Smooth muscle cell (in vitro differentiated cells): ENCODE measurements around the gene OVOL1. TPM values are rescaled to one million over a fixed set of nuclear protein-coding genes. Genes with fewer than 3 reads are reported as not detected.

Experiments used
- DNase-seq: peaks from one replicate; lab custom pipeline; 2025; ENCODE audit not compliant: unreplicated experiment; lab: John Stamatoyannopoulos, UW
- H2AFZ ChIP-seq: fragments of 200-600 bp; sonication (generic); 2 replicates; pipeline ENCODE4 v1.6.0; 2016; ENCODE audit warnings: antibody characterized with exemption, low read depth, mild to moderate bottlenecking
- H3F3A ChIP-seq: fragments of 200-600 bp; sonication (generic); 2 replicates; pipeline ENCODE4 v1.6.0; 2017; ENCODE audit warnings: antibody characterized with exemption, low read depth
- H3K27ac ChIP-seq: fragments of 200-600 bp; sonication (generic); 2 replicates; pipeline ENCODE4 v1.5.1; 2016; ENCODE audit warnings: low read depth, mild to moderate bottlenecking
- H3K27me3 ChIP-seq: fragments of 200-600 bp; sonication (generic); 2 replicates; pipeline ENCODE4 v1.6.1; 2016; ENCODE audit warnings: low read depth, mild to moderate bottlenecking
- H3K36me3 ChIP-seq: fragments of 200-600 bp; sonication (generic); 2 replicates; pipeline ENCODE4 v1.5.1; 2016; ENCODE audit warnings: low read depth
- H3K4me1 ChIP-seq: fragments of 200-600 bp; sonication (generic); 2 replicates; pipeline ENCODE4 v1.5.1; 2016; ENCODE audit warnings: low read depth
- H3K4me2 ChIP-seq: fragments of 200-600 bp; sonication (generic); 2 replicates; pipeline ENCODE4 v1.6.0; 2016; ENCODE audit warnings: mild to moderate bottlenecking
- H3K4me3 ChIP-seq: fragments of 200-600 bp; sonication (generic); 2 replicates; pipeline ENCODE4 v1.5.1; 2016; ENCODE audit warnings: mild to moderate bottlenecking
- H3K79me2 ChIP-seq: fragments of 200-600 bp; sonication (generic); 2 replicates; pipeline ENCODE4 v1.6.0; 2016; ENCODE audit warnings: low read depth, mild to moderate bottlenecking
- H3K9ac ChIP-seq: fragments of 200-600 bp; sonication (generic); 2 replicates; pipeline ENCODE4 v1.6.0; 2016; ENCODE audit warnings: low read depth
- H3K9me3 ChIP-seq: fragments of 200-600 bp; sonication (generic); replicated peaks from 2 replicates; pipeline ENCODE4 v1.5.1; 2016; ENCODE audit warnings: low read depth
- H4K20me1 ChIP-seq: fragments of 200-600 bp; sonication (generic); 2 replicates; pipeline ENCODE4 v1.6.0; 2016; ENCODE audit warnings: low read depth
- CTCF ChIP-seq: fragments of 200-600 bp; sonication (generic); IDR thresholded peaks from 2 replicates; pipeline ENCODE4 v1.5.1; 2017; ENCODE audit warnings: borderline replicate concordance, mild to moderate bottlenecking, antibody characterized with exemption; ENCODE audit not compliant: insufficient read depth, poor library complexity, severe bottlenecking
- WGBS: methylation state at CpG from one replicate; pipeline ENCODE4 v1.1.7; 2016; ENCODE audit warnings: low lambda C conversion rate; 5-methylcytosine and 5-hydroxymethylcytosine counted together
- polyA plus RNA-seq: library from polyadenylated mRNA; unstranded; fragments of >200 nt; fragmentation: Nextera tagmentation; extraction: Ambion mirVana; gene quantifications from 2 replicates; pipeline ENCODE4 v1.2.1, GENCODE V29; 2016
- total RNA-seq: library from RNA; depleted of rRNA; stranded (reverse); fragments of >200 nt; gene quantifications from 2 replicates; pipeline ENCODE4 v1.2.3, GENCODE V29; 2014

The OVOL1 gene
- total and polyA plus RNA-seq, 2 experiments from 2014 or later = 3.1 to 7.8 TPM

- no peaks in the 10 kb centered on the region for H3F3A ChIP-seq
- no peak overlapping the region for H3K27ac ChIP-seq
- H3K9ac ChIP-seq = no peak overlapping the region
- H3K36me3 ChIP-seq = no peaks in the 10 kb centered on the region
- no peak for TF ChIP-seq CTCF
- H3K4me1 ChIP-seq = peaks cover 14% of the 10 kb centered on the region
- no peaks in the 10 kb centered on the region for H3K27me3 ChIP-seq
- WGBS = 56% methylated on average over 6 of the region's 6 CpGs
- H3K4me3 ChIP-seq = peak overlapping the region; percentile 73
- no peak overlapping the region for H2AFZ ChIP-seq
- no peaks in the 10 kb centered on the region for H4K20me1 ChIP-seq
- no peak for DNase-seq
- no peaks in the 10 kb centered on the region for H3K79me2 ChIP-seq
- no peaks in the 10 kb centered on the region for H3K9me3 ChIP-seq
- peak overlapping the region; percentile 90 for H3K4me2 ChIP-seq
Measured at GRCh38 chr11:65834202-65834601, 47.3 kb downstream of the OVOL1 start.

DNA sequence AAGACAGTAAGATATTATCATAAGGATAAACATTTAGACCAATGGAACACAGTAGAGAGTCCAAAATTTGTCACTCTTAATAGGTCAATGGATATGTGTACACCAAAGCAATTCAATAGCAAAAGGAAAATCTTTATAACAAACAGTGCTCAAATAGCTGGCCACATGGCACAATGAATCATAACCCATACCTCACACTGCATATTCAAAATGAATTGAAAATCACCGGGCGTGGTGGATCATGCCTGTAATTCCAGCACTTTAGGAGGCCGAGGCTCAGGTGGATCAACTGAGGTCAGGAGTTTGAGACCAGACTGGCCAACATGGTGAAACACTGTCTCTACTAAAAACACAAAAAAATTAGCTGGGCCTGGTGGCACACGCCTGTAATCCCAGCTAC lies 55.3 kb downstream of the OVOL1 start:
- Histone ChIP-seq H3K36me3 (no peaks in the 10 kb centered on the region), H3K4me2 (no peak overlapping the region), H3K4me1 (no peaks in the 10 kb centered on the region), H3K27ac (no peak overlapping the region), H3K9me3 (no peaks in the 10 kb centered on the region), H3K9ac (no peak overlapping the region), H3F3A (no peaks in the 10 kb centered on the region), H3K4me3 (no peak overlapping the region), H2AFZ (no peak overlapping the region), H4K20me1 (no peaks in the 10 kb centered on the region), H3K27me3 (no peaks in the 10 kb centered on the region), H3K79me2 (no peaks in the 10 kb centered on the region)
- 96% methylated on average over 4 of the region's 4 CpGs for WGBS
- DNase-seq = no peak
- no peak for TF ChIP-seq CTCF

DNA sequence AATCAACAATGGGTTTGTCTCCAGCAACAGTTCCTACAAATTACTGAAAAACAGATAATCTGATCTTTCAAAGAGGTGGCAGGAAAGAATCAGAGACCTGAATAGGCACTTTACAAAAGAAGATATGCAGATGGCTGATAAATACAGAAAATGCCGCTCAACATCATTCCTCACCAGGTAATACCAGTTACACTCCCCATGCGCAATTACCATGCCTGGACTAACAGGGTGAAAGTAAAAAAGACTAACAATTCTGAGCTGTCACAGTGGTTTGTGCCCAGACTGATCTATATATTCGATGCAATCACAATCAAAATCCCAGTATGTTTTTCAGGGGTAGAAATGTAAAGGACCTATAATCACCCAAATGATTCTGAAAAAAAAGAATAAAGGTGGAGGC lies 56.9 kb downstream of the OVOL1 start:
- H3K27me3 ChIP-seq = no peaks in the 10 kb centered on the region
- no peaks in the 10 kb centered on the region for H3K9me3 ChIP-seq
- DNase-seq = no peak
- no peak for TF ChIP-seq CTCF
- H3K4me2 ChIP-seq = no peak overlapping the region
- no peaks in the 10 kb centered on the region for H3F3A ChIP-seq
- no peak overlapping the region for H3K9ac ChIP-seq
- H3K79me2 ChIP-seq = no peaks in the 10 kb centered on the region
- no peak overlapping the region for H3K27ac ChIP-seq
- no peaks in the 10 kb centered on the region for H4K20me1 ChIP-seq
- 81% methylated on average over 3 of the region's 3 CpGs for WGBS
- H3K36me3 ChIP-seq = no peaks in the 10 kb centered on the region
- no peak overlapping the region for H2AFZ ChIP-seq
- H3K4me1 ChIP-seq = no peaks in the 10 kb centered on the region
- H3K4me3 ChIP-seq = no peak overlapping the region

DNA sequence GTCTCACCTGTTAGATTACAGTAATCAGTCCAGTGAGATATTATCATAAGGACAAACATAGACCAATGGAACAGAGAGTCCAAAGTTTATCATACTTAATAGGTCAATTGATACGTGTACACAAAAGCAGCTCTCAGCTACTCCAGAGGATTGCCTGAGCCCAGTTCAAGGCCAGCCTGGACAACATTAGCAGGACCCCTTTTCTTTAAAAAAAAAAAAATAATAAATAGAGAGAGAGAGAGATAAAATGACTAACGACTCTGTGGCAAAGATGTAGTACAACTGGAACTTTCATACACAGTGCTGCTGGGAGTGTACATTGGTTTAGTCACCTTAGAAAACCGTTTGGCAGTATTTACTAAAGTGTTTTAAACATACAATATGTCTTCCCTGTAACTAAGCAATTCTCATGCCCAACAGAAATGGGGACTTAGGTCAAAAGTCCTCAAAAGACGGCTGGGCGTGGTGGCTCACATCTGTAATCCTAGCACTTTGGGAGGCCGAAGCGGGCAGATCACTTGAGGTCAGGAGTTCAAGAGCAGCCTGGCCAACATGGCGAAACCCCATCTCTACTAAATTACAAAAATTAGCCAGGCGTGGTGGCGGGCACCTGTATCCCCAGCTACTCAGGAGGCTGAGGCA lies 57.5 kb downstream of the OVOL1 start:
- WGBS = 90% methylated on average over 10 of the region's 10 CpGs
- no peak overlapping the region for H3K9ac ChIP-seq
- no peaks in the 10 kb centered on the region for H3K36me3 ChIP-seq
- no peaks in the 10 kb centered on the region for H3K27me3 ChIP-seq
- H3K4me1 ChIP-seq = no peaks in the 10 kb centered on the region
- no peaks in the 10 kb centered on the region for H3K9me3 ChIP-seq
- H4K20me1 ChIP-seq = no peaks in the 10 kb centered on the region
- no peak overlapping the region for H2AFZ ChIP-seq
- no peak overlapping the region for H3K4me2 ChIP-seq
- H3K79me2 ChIP-seq = no peaks in the 10 kb centered on the region
- DNase-seq = no peak
- no peak for TF ChIP-seq CTCF
- H3K27ac ChIP-seq = no peak overlapping the region
- H3F3A ChIP-seq = no peaks in the 10 kb centered on the region
- no peak overlapping the region for H3K4me3 ChIP-seq

Other genes starting within 250 kb of the OVOL1 start
- 33.6 TPM in 2 replicates for gene LTBP3, start 228.7 kb upstream of the OVOL1 start, total RNA-seq
- 46.4 and 53.9 TPM in 2 replicates for gene LTBP3, start 228.7 kb upstream of the OVOL1 start, polyA plus RNA-seq
- gene ZNRD2, start 216.6 kb upstream of the OVOL1 start, total RNA-seq = 45.9 and 55.5 TPM in 2 replicates
- gene ZNRD2, start 216.6 kb upstream of the OVOL1 start, polyA plus RNA-seq = 105 and 108 TPM in 2 replicates
- gene FAM89B, start 214.5 kb upstream of the OVOL1 start, total RNA-seq = 51.4 and 63.9 TPM in 2 replicates
- gene FAM89B, start 214.5 kb upstream of the OVOL1 start, polyA plus RNA-seq = 174 TPM in 2 replicates
- gene EHBP1L1, start 211.0 kb upstream of the OVOL1 start, total RNA-seq = 5.1 and 14.0 TPM in 2 replicates
- 28.4 and 29.5 TPM in 2 replicates for gene EHBP1L1, start 211.0 kb upstream of the OVOL1 start, polyA plus RNA-seq
- gene KCNK7, start 191.3 kb upstream of the OVOL1 start, total RNA-seq = 1.7 TPM in 1 of 2 replicates, not detected in the other
- not detected in 2 replicates for gene KCNK7, start 191.3 kb upstream of the OVOL1 start, polyA plus RNA-seq
- gene MAP3K11, start 172.8 kb upstream of the OVOL1 start, total RNA-seq = 14.9 and 15.0 TPM in 2 replicates
- 17.3 and 29.7 TPM in 2 replicates for gene MAP3K11, start 172.8 kb upstream of the OVOL1 start, polyA plus RNA-seq
- gene PCNX3, start 171.3 kb upstream of the OVOL1 start, total RNA-seq = 12.0 and 17.5 TPM in 2 replicates
- 18.3 and 20.7 TPM in 2 replicates for gene PCNX3, start 171.3 kb upstream of the OVOL1 start, polyA plus RNA-seq
- gene SIPA1, start 149.0 kb upstream of the OVOL1 start, total RNA-seq = 9.8 and 15.9 TPM in 2 replicates
- 63.8 and 67.6 TPM in 2 replicates for gene SIPA1, start 149.0 kb upstream of the OVOL1 start, polyA plus RNA-seq
- gene RELA, start 124.1 kb upstream of the OVOL1 start, total RNA-seq = 41.7 and 48.1 TPM in 2 replicates
- 82.8 and 98.4 TPM in 2 replicates for gene RELA, start 124.1 kb upstream of the OVOL1 start, polyA plus RNA-seq
- gene KAT5, start 74.8 kb upstream of the OVOL1 start, total RNA-seq = 37.0 and 40.1 TPM in 2 replicates
- gene KAT5, start 74.8 kb upstream of the OVOL1 start, polyA plus RNA-seq = 38.8 and 45.1 TPM in 2 replicates
- gene RNASEH2C, start 66.3 kb upstream of the OVOL1 start, total RNA-seq = 20.9 and 30.0 TPM in 2 replicates
- 51.7 and 56.8 TPM in 2 replicates for gene RNASEH2C, start 66.3 kb upstream of the OVOL1 start, polyA plus RNA-seq
- gene AP5B1, start 6.1 kb upstream of the OVOL1 start, total RNA-seq = 5.4 and 6.2 TPM in 2 replicates
- gene AP5B1, start 6.1 kb upstream of the OVOL1 start, polyA plus RNA-seq = 7.7 and 11.6 TPM in 2 replicates
- 0.63 and 1.2 TPM in 2 replicates for gene SNX32, start 46.9 kb downstream of the OVOL1 start, total RNA-seq
- gene SNX32, start 46.9 kb downstream of the OVOL1 start, polyA plus RNA-seq = 1.1 and 3.3 TPM in 2 replicates
- gene CFL1, start 71.1 kb downstream of the OVOL1 start, total RNA-seq = 1,233 and 1,255 TPM in 2 replicates
- gene CFL1, start 71.1 kb downstream of the OVOL1 start, polyA plus RNA-seq = 3,052 and 3,080 TPM in 2 replicates
- 21.7 and 35.1 TPM in 2 replicates for gene MUS81, start 73.4 kb downstream of the OVOL1 start, total RNA-seq
- 39.6 and 61.1 TPM in 2 replicates for gene MUS81, start 73.4 kb downstream of the OVOL1 start, polyA plus RNA-seq
- 99.7 and 103 TPM in 2 replicates for gene EFEMP2, start 85.7 kb downstream of the OVOL1 start, total RNA-seq
- gene EFEMP2, start 85.7 kb downstream of the OVOL1 start, polyA plus RNA-seq = 328 and 362 TPM in 2 replicates
- gene CTSW, start 92.8 kb downstream of the OVOL1 start, total RNA-seq = not detected in 2 replicates
- gene CTSW, start 92.8 kb downstream of the OVOL1 start, polyA plus RNA-seq = 0.52 TPM in 1 of 2 replicates, not detected in the other
- gene FIBP, start 101.4 kb downstream of the OVOL1 start, total RNA-seq = 109 and 118 TPM in 2 replicates
- 111 and 114 TPM in 2 replicates for gene FIBP, start 101.4 kb downstream of the OVOL1 start, polyA plus RNA-seq
- 15.7 and 19.5 TPM in 2 replicates for gene CCDC85B, start 103.6 kb downstream of the OVOL1 start, total RNA-seq
- 55.7 and 80.4 TPM in 2 replicates for gene CCDC85B, start 103.6 kb downstream of the OVOL1 start, polyA plus RNA-seq
- 12.5 and 15.8 TPM in 2 replicates for gene FOSL1, start 113.3 kb downstream of the OVOL1 start, total RNA-seq
- gene FOSL1, start 113.3 kb downstream of the OVOL1 start, polyA plus RNA-seq = 26.1 and 49.8 TPM in 2 replicates
- gene C11orf68, start 132.0 kb downstream of the OVOL1 start, total RNA-seq = 32.0 and 41.2 TPM in 2 replicates
- 90.8 and 99.5 TPM in 2 replicates for gene C11orf68, start 132.0 kb downstream of the OVOL1 start, polyA plus RNA-seq
- 73.9 and 79.3 TPM in 2 replicates for gene DRAP1, start 132.4 kb downstream of the OVOL1 start, total RNA-seq
- gene DRAP1, start 132.4 kb downstream of the OVOL1 start, polyA plus RNA-seq = 276 and 278 TPM in 2 replicates
- gene TSGA10IP, start 158.4 kb downstream of the OVOL1 start, total RNA-seq = 0.27 TPM in 1 of 2 replicates, not detected in the other
- 1.5 TPM in 2 replicates for gene TSGA10IP, start 158.4 kb downstream of the OVOL1 start, polyA plus RNA-seq
- 13.0 and 22.5 TPM in 2 replicates for gene SART1, start 174.7 kb downstream of the OVOL1 start, total RNA-seq
- 61.4 and 62.5 TPM in 2 replicates for gene SART1, start 174.7 kb downstream of the OVOL1 start, polyA plus RNA-seq
- gene EIF1AD, start 215.1 kb downstream of the OVOL1 start, total RNA-seq = 29.3 and 32.0 TPM in 2 replicates
- 26.6 and 29.3 TPM in 2 replicates for gene EIF1AD, start 215.1 kb downstream of the OVOL1 start, polyA plus RNA-seq
- 42.9 and 61.7 TPM in 2 replicates for gene BANF1, start 215.4 kb downstream of the OVOL1 start, total RNA-seq
- 269 and 274 TPM in 2 replicates for gene BANF1, start 215.4 kb downstream of the OVOL1 start, polyA plus RNA-seq
- gene CST6, start 224.9 kb downstream of the OVOL1 start, total RNA-seq = 54.1 and 97.0 TPM in 2 replicates
- 37.6 and 118 TPM in 2 replicates for gene CST6, start 224.9 kb downstream of the OVOL1 start, polyA plus RNA-seq
- not detected in 2 replicates for gene CATSPER1, start 239.4 kb downstream of the OVOL1 start, total RNA-seq
- 0.55 and 1.7 TPM in 2 replicates for gene CATSPER1, start 239.4 kb downstream of the OVOL1 start, polyA plus RNA-seq